Stomach smooth muscle (tissue), 2 donors: ENCODE results near the gene SUPT4H1.

Experiments used
- H3K27ac ChIP-seq: one replicate; pipeline ENCODE4 v1.7.0; 2013; ENCODE audit warnings: mild to moderate bottlenecking, low read length, inconsistent platforms
- H3K27me3 ChIP-seq, 2 donors: one replicate each; pipeline ENCODE4 v1.7.0; 2013; ENCODE audit warnings: low read length in 2 of 2; ENCODE audit not compliant: insufficient read depth in 2 of 2, control insufficient read depth in 1 of 2
- H3K36me3 ChIP-seq, 2 donors: one replicate each; pipeline ENCODE4 v1.7.0; 2013; ENCODE audit warnings: low read length in 2 of 2; ENCODE audit not compliant: control insufficient read depth in 2 of 2, insufficient read depth in 2 of 2
- H3K4me1 ChIP-seq: one replicate; pipeline ENCODE4 v1.7.0; 2013; ENCODE audit warnings: low read length; ENCODE audit not compliant: control insufficient read depth, insufficient read depth
- H3K4me3 ChIP-seq, 2 donors: one replicate each; pipeline ENCODE4 v1.7.0; 2013; ENCODE audit warnings: low read length in 2 of 2
- H3K9ac ChIP-seq, 2 donors: one replicate each; pipeline ENCODE4 v1.7.0; 2013; ENCODE audit warnings: low read length in 2 of 2, mild to moderate bottlenecking in 1 of 2
- H3K9me3 ChIP-seq, 2 donors: one replicate each; pipeline ENCODE4 v1.7.0; 2013; ENCODE audit warnings: low read length in 2 of 2; ENCODE audit not compliant: control insufficient read depth in 2 of 2
- donor health status: healthy.
- donor health status: Pancreatic carcinoma.

The SUPT4H1 gene

DNA sequence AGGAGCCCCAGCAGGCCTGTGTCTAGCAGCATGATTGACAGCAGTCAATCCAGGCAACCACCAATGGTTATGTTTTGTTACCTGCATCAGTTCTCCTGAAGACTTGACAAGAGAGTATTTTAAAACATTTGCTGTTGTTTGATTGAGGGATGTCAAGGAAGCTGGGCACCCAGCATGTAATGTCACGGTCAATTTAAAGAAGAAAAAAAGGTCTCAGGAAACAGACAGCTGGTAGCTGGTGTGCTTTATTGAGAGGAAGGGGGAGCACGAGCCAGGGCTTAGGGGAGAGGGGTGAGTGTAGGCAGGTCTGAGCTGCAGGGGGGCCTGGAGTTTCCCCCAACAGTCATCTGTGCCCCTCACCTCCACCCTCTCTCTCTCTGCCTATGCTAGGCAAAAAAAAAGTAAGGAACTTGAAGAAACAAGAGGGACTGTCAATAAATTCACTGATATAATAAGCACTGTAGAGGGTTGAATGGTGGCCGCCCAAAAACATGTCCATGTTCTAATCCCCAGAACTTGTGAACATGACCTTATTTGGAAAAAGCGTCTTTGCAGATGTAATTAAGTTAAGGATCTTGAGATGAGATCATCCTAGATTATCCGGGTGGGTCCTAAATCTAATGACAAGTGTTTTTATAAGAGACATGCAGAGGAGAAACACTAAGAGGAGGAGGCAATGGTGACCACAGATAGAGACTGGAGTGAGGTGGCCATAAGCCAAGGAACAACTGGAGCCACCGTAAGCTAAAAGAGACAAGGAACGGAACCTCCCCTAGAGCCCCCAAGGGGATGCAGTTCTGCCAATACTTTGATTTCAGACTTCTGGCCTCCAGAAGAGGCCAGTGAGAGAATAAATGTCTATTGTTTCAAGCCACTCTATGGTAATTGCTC, 37.9 kb downstream of the SUPT4H1 start:
- Histone ChIP-seq H3K36me3 (peaks cover 0 to 4% of the 10 kb centered on the region in 2 donors), H3K9ac (no peak overlapping the region), H3K4me1 (no peaks in the 10 kb centered on the region), H3K27ac (no peak overlapping the region), H3K4me3 (no peak overlapping the region), H3K9me3 (no peaks in the 10 kb centered on the region), H3K27me3 (no peaks in the 10 kb centered on the region)

DNA sequence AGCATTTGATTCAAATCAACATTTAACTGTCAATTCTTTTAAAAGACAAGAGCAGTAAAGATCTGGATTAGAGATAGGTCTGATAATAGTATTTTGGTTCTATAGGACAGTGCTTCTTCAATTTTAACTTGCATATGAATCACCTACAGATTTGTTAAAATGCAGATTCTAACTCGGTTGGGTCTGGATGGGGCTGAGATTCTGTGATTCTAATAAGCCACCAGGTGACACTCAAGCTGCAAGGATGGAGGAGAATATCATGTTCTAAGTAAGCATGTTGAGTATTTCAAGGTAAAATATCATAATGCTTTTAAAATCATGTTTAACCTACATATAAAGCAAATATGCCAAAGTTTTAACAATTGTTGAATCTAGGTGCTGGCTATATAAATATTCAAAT, 39.2 kb downstream of the SUPT4H1 start:
- H3K36me3 ChIP-seq, result peaks cover 0 to 4% of the 10 kb centered on the region in 2 donors

DNA sequence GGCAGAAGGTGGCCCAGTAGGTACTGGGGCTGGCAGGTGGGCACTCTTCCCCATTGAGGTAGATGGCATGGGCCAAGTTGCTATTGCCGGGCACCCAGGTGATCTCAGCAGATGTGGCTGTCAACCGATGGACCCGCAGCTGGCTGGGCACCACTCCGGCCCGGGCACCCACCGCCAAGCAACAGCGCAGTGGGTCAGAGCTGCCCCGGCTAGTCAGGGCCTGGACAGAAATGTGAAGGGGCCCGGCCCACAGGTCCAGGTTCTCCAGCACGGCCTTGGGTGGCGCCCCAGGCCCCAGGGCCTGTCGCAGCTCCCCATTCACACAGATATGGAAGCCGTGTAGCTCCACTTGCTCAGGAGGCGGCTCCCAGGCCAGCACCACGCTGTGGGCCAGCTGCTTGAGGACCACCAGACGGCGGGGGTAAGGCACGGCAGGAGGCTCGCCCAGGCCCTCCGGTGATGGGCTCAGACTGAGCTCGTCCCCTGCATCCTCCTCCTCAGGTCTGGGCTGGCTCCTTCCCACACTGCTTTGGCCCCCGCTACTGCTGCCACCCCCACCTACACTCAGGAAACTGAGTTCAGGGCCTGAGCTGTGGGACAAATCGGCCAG, 39.9 kb downstream of the SUPT4H1 start:
- H3K9me3 ChIP-seq, result no peaks in the 10 kb centered on the region
- no peak overlapping the region for H3K27ac ChIP-seq
- no peaks in the 10 kb centered on the region for H3K27me3 ChIP-seq
- H3K4me3 ChIP-seq, result no peak overlapping the region
- H3K9ac ChIP-seq, result no peak overlapping the region
- H3K36me3 ChIP-seq, result peaks cover 0 to 10% of the 10 kb centered on the region in 2 donors
- H3K4me1 ChIP-seq, result no peaks in the 10 kb centered on the region

More for the DNA sequence above, 39.2 kb downstream of the SUPT4H1 start:
- Histone ChIP-seq H3K4me1 (no peaks in the 10 kb centered on the region), H3K27me3 (no peaks in the 10 kb centered on the region), H3K9ac (no peak overlapping the region), H3K4me3 (no peak overlapping the region), H3K27ac (no peak overlapping the region), H3K9me3 (no peaks in the 10 kb centered on the region)

DNA sequence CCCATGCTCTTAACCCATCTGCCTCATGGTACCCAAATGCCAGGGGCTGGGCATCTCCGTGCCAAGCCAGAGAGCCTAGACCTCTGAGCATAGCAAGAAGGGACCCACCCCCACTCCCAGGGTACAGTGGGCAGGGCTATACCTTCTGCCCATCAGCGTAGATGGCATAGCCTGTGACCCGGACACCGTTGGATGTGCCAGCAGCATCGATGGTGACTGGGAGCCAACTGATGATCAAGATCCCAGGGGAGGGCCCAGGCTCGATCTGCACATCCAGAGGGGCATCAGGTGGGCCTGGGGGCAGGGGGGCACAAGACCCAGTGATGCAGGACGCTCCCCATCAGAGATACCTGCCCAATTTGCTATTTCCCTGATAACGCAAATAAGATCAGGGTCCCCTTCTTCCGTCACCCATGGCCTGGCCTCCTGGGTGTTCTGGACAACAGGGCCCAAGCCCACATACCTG, 40.5 kb downstream of the SUPT4H1 start:
- H3K36me3 ChIP-seq, result peaks cover 0 to 10% of the 10 kb centered on the region in 2 donors

DNA sequence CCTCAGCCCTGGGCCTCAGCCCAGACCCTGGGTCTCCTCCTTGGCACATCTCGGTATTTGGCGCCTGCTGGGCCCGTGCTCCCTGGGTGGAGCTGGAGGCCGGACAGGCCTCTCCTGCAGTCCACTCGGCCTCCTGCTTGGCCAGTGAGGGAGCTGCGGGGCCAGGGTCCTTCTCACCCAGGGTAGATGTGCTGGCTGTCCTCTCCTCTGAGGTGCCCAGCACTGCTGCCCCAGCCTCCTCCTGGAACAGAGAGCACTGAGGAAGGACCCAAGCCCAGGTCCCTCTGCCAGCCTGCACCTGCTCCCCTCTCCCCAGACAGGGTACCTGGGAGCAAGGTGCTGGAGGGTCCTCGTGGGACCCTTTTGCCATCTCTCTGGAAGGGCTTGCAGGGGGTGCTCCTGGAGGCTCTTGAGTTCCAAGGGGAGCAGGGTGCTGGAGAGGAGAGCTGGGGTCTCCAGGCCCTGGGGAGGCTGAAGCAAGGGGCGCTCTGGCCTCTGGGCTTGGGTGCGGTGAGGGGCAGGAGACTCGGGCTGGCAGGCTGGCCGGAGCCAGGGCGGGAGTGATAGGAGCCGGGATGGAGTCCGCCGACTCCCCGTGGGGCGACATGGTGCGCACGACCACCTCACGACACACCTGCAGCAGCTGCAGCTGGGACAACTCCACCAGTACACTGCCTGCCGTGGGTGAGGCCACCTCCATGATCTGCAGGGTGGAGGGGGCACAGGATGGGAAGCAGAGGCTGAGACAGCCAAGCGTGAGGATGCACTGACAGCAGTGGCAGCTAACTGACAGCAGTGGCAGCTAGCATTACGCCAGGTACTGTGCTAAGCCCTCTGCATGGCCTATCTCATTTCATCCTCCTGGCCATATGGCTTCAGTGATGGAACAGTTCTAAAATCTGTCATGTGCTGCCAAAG, 41.2 kb downstream of the SUPT4H1 start:
- Histone ChIP-seq H3K9ac (no peak overlapping the region), H3K4me3 (no peak overlapping the region), H3K27ac (no peak overlapping the region), H3K4me1 (no peaks in the 10 kb centered on the region), H3K36me3 (peaks cover 0 to 10% of the 10 kb centered on the region in 2 donors), H3K9me3 (no peaks in the 10 kb centered on the region), H3K27me3 (no peaks in the 10 kb centered on the region)

More for the DNA sequence above, 40.5 kb downstream of the SUPT4H1 start:
- no peaks in the 10 kb centered on the region for H3K9me3 ChIP-seq
- no peak overlapping the region for H3K9ac ChIP-seq
- H3K4me3 ChIP-seq, result no peak overlapping the region
- no peaks in the 10 kb centered on the region for H3K4me1 ChIP-seq
- H3K27me3 ChIP-seq, result no peaks in the 10 kb centered on the region
- H3K27ac ChIP-seq, result no peak overlapping the region

DNA sequence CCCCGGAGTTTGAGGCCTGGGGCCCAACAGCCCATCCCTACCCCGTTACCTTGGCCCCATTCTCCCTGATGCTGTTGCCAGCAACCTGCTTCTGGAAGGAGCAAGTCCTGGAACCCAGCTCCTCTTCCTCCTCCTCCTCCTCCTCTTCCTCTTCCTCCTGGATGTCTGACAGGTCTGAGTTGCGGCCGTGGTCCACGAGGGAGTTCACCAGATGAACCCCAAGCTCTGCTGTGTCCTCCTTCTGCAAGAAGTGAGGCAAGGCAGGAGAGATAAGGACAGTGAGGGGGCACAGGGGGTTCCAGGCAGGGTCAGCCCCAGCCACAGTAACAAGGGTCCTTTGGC, 42.1 kb downstream of the SUPT4H1 start:
- peaks cover 0 to 7% of the 10 kb centered on the region in 2 donors for H3K36me3 ChIP-seq

DNA sequence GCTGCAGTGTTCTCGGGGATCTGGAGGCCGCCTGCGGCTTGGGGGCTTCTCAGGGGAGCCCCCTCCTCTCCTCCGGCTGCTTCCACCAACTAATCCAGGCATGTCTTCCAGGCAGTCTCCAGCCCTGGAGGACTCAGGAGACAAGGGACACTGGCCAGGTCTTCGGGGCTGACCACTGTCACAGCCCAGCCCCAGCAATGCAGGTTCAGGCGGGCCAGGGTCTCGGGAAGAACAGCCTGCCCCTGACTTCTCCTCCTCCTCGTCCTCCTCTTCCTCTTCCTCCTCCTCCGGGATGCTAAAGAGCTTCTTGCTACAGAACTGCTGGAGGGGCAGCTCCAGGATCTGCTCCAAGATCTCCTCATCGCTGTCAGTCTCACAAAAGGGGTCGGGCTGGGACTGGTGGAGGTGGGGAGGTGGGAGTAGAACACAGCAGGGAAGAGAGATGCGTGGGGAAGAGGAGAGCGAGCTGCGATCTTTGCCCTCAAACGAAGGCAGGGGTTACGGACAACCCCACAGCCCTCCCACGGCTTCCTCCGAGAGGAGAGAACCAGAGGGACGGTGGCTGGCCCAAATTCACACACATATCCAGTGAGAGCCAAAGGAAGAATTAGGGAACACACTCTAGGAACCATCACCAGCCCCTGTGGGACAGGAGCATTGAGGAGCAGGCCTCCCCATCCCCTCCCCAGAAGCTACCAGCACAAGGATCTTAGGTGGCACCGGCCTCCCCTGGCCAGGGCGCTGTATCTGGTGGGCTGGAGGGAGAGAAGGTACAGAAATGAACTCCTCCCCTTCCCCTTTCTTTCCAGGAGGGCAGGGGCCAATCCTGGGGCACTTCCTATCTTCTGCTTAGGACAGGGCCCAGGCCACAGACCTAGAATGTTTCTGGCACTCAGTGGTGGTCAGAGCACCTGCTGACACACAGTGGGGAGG, 42.8 kb downstream of the SUPT4H1 start:
- peaks cover 0 to 6% of the 10 kb centered on the region in 2 donors for H3K36me3 ChIP-seq
- H3K9ac ChIP-seq, result no peak overlapping the region
- no peaks in the 10 kb centered on the region for H3K9me3 ChIP-seq
- no peak overlapping the region for H3K4me3 ChIP-seq
- no peaks in the 10 kb centered on the region for H3K27me3 ChIP-seq
- H3K4me1 ChIP-seq, result no peaks in the 10 kb centered on the region
- H3K27ac ChIP-seq, result no peak overlapping the region

More for the DNA sequence above, 42.1 kb downstream of the SUPT4H1 start:
- Histone ChIP-seq H3K4me3 (no peak overlapping the region), H3K4me1 (no peaks in the 10 kb centered on the region), H3K9ac (no peak overlapping the region), H3K27me3 (no peaks in the 10 kb centered on the region), H3K9me3 (no peaks in the 10 kb centered on the region), H3K27ac (no peak overlapping the region)

DNA sequence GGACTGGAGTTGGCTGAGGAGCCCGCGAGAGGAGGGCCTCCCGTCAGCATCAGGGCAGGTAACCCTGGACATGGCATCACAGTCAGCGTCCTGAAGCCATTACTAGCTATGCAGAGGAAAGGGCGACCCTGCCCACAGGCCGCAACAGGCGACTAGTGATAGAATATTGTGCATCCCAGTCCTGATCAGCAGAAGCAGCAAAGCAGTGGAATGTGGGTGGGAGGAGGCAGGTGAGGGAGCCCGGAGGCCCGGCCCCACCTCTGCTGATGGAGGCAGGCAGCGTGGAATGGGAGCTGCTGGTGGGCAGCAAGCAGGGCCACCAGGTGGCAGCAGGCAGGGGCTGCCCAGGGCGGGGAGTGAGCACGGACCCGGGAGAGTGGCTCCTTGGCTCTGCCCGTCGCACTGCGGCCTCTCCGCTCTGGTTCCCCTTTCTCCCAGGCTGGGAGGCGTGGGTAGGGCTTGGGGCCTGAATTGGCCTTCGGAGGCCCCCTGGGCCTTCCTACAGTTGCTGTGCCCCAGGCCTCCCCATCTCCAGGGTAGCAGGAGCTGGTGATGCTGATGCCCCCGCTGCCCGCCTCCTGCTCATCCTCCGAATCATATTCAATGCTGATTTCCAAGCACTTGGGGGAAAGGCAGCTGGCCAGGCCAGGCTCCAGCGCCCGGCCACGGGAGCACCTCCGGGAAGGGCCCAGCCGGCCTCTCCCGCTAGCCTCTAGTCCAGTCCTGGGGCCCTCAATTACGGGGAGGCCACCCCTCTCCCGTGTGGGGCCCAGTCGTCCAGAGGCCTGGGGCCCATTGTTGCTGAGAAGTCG, 43.6 kb downstream of the SUPT4H1 start:
- Histone ChIP-seq H3K36me3 (peaks cover 0 to 6% of the 10 kb centered on the region in 2 donors), H3K27ac (no peak overlapping the region), H3K27me3 (no peaks in the 10 kb centered on the region), H3K4me3 (no peak overlapping the region), H3K9me3 (no peaks in the 10 kb centered on the region), H3K4me1 (no peaks in the 10 kb centered on the region), H3K9ac (no peak overlapping the region)

DNA sequence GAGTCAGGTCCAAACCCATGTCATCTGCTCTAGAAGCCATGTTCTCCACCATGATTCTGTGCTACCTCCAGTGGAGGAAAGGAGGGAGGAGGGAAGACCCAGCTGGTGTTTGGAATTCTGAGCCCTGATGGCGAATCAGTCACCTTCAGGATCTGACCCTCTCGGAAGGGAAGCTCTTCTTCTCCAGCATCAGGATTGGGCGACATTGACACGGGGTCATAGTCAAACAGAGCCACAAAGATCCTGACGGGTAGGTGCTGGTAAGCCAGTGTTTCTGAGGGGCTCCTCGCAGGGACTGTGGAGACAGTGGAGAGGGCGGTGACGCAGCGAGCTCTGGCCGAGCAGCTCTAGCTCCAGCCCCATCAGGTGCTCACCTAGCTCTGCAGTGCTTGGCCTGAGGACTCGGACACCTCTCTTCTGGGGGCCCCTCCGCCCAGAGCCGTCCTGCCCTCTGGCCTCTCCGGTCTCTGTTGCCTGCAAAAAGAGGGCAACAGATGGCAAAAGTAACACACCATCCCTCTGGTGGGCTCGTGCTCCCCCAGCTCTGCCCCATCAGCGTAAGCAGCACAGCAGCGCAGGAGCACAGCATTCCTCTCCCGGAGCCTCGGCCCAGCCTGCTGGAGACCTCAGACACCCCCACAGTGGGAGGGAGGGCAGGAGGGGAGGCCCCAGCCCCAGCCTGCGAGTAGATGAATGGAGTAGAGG, 44.4 kb downstream of the SUPT4H1 start:
- H3K4me3 ChIP-seq, result no peak overlapping the region
- no peaks in the 10 kb centered on the region for H3K27me3 ChIP-seq
- peaks cover 0 to 6% of the 10 kb centered on the region in 2 donors for H3K36me3 ChIP-seq
- no peak overlapping the region for H3K9ac ChIP-seq
- H3K4me1 ChIP-seq, result no peaks in the 10 kb centered on the region
- no peaks in the 10 kb centered on the region for H3K9me3 ChIP-seq
- no peak overlapping the region for H3K27ac ChIP-seq
